NCI-H226 (cell line): ENCODE measurements around the gene ATG7.
A peak's percentile ranks its signal among the peaks of the same experiment; 100 is the strongest.

Source experiments
- DNase-seq: peaks from one replicate; pipeline ENCODE4 v3.0.0-alpha.2; 2015

Gene ATG7

DNA sequence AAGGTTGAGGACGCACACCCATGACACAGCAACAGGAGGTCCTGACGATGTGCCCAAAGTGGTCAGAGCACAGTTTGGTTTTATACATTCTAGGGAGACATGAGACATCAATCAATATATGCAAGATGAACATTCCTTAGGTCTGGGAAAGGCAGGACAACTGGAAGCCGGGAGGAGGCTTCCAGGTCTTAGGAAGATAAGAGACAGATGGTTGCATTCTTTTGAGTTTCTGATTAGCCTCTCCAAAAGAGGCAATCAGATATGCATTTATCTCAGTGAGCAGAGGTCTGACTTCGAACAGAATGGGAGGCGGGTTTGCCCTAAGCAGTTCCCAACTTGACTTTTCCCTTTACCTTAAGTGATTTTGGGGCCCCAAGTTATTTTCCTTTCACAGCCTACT, 16.7 kb upstream of the ATG7 start:
- DNase-seq = peak; percentile 69

DNA sequence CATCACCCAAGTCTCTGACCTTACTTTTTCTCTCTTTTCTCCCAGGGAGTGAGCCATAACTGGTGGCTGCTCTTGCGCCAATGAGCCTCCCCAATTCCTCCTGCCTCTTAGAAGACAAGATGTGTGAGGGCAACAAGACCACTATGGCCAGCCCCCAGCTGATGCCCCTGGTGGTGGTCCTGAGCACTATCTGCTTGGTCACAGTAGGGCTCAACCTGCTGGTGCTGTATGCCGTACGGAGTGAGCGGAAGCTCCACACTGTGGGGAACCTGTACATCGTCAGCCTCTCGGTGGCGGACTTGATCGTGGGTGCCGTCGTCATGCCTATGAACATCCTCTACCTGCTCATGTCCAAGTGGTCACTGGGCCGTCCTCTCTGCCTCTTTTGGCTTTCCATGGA, 13.2 kb upstream of the ATG7 start:
- no peak for DNase-seq

DNA sequence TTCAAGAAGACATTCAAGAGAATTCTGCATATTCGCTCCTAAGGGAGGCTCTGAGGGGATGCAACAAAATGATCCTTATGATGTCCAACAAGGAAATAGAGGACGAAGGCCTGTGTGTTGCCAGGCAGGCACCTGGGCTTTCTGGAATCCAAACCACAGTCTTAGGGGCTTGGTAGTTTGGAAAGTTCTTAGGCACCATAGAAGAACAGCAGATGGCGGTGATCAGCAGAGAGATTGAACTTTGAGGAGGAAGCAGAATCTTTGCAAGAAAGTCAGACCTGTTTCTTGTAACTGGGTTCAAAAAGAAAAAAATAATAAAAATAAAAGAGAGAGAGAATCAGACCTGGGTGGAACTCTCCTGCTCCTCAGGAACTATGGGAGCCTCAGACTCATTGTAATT, 11.7 kb upstream of the ATG7 start:
- no peak for DNase-seq

DNA sequence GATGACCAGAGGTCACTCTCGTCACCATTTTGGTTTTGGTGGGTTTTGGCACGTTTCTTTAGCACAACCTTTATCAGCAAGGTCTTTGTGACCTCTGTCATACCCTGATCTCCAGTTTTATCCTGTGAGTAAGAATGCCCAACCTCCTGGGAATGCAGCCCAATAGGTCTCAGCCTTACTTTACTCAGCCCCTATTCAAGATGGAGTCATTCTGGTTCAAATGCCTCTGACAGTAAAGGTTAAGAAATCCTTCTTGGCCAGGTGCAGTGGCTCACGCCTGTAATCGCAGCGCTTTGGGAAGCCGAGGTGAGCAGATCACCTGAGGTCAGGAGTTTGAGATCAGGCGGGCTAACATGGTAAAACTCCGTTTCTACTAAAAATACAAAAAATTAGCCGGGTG, 3.2 kb upstream of the ATG7 start:
- DNase-seq = no peak

DNA sequence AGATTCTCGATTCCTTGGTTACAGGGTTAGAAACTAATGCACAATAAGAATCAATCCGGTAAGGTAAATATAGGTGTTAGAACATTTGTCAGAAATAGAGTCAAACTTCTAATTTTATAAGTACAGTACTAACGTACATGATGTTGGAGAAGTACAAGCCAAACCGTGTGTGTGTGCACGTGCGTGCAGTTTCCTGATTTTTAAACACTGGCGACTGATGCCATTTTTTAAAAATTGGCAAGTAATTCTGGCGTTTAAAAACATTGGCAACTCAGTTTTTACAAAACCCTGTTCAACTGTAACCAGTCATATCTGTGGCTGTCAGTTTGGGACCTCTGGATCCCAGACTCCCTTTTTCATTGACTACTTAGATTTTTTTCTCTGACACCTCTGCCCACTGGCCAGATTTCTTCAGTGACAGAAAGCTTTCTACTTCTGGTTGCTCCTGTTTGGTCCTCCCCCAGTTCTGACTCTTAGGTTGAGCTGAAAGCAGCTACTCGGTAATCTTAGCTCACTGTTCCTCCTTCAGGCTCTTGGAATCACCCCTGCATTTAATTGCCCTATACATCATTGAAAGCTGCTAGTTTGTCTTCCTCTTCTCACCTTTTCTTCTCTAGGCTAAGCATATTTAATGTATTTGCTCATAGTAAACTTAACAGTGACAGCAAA, 843 bp downstream of the ATG7 start:
- DNase-seq = no peak

DNA sequence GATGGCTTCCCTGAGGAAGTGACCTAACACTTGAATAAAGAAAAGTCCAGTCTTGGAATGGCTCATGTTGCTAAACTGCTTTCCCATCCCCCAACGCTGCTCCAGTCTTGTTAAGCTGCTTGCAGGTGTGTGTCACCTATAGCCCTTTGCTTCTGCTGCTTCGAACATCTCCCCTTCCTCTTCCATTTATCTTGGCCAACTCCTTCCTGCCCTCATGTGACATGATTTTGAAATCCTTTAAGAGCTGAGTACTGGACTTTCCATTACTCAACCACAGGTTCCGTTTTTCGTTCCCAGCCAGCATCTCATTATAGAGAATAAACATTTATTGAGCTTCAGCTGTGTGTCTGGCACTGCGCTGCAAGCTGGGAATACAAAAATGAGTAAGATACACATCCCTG, 1.7 kb downstream of the ATG7 start:
- no peak for DNase-seq

DNA sequence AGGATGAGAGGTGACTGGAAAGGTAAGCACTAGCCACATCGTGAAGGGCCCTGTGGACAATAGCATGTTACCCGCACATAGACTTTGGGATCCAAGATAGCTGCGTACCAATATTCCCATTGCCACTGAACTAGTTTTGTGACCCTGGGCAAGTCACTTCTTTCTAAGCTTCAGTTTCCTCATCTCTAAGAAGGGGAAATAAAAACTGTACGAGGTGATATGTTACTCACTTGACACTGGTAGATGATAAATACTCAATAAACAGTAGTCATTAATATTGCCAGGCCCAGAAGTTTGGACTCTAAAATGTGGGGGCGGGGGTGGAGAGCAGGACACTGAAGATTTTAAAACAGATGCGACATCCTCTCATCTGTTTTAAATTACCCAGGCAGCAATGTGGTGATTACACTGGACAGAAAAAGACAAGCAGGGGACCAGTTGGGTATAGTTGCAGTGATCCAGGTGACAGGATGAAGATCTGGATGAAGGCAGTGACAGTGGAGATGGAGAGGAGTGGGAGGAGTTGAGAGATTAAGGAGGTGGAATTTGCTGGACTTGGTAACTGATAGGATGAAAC, 2.5 kb downstream of the ATG7 start:
- DNase-seq = no peak

DNA sequence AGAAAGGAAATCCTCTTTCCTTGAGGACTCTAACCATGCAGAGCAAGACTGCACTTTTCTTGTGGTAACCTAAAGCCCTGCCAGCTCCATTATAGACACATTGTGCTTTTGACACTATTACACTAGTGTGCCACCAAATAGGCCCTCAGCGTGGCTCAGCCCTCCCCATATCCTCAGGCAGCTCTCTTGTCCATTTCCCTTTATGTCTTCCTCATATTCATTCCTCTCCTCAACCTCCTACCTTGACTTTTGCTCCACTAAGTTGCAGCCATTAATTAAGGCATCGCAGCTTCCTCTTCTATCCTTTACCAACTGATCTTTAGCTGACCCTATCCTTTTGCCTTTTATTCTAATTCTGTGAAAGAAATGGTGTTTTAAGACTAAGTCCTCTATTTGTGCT, 3.7 kb downstream of the ATG7 start:
- DNase-seq = no peak

DNA sequence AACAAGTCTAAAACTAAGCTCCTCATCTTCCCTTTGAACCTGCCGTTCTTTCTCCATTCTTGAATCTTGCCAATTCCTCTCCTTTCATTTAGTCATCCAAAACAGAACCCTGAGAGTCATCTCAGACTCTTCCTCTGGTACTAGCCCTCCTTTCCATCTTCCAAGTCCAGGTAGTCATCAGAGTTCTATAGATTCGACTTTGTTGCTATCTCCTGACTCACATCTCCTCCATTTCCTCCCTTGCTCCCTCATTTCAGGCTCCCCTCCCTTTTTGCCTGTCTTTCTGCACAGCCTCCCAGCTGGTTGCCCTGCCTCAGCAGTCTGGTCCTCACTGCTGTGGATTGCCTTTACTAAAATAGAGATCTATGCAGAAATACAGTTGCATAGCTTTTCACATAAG, 4.7 kb downstream of the ATG7 start:
- peak; percentile 49 for DNase-seq

DNA sequence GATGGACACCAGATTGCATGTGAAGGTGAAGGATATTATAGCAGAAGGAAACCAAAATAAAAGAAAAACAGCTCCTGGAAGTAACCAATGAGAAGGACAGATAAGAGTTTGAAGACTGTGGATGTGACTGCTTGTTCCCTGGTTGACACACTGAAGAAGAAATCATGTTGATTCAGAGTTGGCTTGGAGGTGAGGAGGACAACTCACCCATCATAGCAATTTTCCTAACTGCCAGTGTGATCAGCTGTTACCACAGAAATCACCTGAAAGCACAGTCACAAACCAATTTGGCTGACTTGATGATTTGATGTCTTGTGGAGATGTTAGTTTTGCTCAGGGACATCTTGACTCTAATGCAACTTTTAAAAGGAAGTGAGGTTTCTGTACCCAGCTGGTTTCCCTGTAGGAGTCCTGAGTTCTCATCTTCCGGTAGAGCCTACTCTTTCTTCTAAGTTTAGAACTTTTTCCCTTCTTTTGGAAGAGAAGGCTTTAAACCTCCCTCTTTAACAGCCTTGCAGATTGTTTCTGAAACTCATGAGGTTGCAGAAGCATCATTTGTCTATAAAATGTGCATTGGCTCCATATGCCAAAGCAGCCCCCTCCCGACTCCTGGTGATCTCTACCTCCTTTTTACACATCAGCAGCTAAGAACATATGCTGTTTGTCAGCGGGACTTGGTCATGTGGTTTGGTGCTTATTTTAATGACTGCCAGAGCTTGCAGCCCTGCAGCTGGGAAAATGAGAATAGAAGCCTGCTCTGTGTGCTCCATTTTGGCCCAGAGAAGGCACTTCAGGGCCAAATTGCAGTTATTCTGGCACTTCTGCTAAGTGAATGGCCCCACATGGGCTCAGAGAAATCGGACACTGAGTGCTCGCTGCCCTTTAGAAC, 10.3 kb downstream of the ATG7 start:
- no peak for DNase-seq

DNA sequence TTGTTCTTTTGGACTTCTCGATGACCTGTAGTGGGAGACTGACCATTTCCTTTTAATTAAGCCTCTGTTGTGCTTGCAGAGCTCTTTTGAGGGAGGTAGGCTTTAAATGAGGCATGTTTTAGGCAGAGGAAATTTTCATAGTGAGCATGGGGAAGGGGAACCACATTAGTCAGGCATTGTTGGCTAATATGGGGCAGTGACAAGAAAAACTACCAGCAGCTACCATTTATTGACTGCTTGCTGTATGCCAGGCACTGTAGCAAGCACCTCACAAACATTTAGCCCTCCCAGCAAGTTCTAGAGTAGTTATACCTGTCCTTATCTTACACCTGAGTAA, 10.9 kb downstream of the ATG7 start:
- DNase-seq = no peak

DNA sequence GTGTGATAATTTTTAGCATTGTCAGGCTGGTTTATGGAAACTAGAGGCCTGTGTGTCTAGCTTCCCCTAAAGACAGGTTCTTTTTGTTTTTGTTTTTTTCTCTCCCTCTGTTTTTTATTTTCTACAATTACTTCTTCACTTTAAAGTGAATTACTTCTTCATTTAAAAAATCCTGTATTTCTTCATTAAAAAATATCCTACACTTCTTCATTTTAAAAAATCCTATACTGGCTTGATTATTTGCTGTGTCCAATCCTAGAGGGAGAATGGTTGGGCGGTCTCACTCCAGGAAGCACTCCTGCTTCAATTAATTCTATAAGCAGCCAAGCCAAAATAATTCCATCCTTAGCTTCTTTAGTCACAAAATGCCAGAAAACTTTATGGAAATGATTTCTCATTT, 11.8 kb downstream of the ATG7 start:
- no peak for DNase-seq

DNA sequence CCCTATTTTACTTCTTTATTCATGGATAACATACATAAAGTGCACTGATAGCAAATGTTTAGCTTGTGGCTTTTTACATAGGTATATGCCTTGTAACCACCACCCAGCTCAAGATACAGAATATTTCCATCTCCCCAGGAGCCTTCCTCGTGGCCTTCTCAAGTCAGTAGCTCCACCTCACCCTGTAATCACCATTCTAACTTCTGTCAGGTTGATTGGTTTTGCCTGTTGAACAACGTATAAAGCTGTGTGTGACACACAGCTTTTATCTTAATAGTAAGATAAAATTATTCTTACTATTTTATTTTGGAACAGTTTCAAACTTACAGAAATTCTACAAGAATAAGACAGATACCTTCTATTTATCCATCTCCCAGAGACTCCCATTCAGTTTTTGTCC, 13.3 kb downstream of the ATG7 start:
- no peak for DNase-seq

DNA sequence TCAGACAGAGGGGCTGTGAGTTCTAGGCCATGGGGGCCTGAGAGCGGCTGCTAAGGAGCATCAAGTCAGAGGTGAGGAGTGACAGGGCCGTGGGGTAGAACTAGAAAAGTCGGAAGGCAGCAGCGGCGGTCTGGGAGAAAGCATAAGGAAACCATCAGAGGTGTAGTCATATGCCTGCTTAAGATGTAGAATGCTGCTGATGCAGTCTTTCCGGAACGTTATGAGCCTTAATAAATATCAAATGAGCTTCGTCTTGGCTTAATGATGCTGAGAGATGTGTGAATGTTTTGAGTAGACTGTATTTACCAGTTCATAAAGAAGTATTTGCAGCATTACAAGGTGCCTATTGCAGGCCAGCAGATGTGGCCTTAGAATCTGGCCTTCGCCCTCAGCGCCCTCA, 15.2 kb downstream of the ATG7 start:
- DNase-seq = no peak

DNA sequence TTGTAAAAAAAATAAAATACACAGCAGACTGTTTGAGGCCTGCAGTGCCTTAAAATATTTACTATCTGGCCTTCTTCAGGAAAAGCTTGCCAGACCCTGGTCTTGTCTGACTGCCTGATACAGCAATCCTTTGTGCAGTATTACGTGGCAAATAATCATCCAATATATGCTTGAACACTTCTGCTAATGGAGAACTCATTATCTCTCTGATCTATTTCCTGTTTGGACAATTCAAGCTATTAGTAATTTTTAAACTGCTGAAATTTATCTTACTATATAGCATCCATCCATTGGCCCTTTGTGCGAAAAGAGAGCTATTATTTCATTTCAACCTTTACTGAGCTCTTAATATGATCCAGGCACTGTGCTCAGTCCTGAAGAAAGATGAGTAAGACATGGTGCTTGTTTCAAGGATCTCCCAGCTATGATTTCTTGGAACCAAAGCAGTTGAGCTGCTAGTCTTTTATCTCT, 15.9 kb downstream of the ATG7 start:
- DNase-seq = no peak

DNA sequence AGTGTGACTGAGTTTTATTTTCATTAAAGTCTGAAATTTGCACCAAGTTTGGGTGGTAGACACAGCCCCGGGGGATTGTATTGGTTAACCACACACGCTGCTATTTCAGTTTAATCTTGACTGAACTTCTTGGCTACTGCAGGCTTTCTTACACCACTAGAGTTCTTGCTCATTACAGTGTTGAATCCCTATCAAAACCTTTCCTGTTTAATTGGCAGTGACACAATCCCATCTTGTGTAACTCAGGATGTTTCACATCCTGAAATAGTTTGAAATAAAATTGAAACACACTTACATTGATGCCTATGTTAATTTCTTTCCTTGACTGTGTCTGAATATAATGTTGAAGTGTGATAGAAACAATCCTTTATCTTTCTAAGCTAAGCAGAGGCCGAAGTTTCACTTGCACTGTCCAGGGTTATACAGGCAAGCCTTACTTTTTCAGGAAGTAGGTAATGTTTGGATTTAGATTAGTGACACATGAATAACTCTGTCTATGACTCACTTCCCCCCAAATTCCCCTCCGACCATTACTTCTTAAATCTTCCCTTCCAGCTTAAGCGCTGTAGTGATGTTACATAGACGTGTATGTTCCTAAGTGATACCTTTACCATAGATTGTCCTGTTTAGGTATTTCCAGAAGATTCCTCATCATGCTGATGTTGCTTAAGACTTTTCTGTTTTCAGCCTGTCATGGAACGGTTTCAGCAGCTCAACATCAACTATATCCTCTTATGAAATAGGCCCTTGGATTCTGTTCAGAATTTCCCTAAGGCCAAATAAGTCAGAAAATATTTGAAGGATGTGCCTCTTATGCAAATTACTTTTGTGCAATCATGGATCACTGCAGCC, 16.8 kb downstream of the ATG7 start:
- DNase-seq = peak; percentile 92

DNA sequence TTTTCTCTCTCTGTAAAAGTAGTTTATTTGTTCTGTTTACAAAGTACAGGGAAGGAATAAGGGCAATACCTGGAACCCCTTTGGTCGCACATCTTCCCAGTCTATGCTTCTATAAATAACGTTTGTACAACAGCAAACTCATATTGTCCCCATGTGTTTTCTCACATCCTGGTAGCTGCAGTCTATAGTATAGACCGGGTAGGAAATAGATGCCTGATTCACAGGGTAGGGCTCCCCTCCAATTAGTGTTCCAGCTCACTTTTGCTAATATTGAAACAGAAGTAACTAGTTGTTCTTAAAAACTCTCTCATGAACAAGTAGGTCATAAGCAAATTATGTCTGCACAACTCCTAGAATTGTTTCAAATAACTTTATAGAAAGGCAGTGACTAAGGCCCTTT, 17.7 kb downstream of the ATG7 start:
- no peak for DNase-seq

DNA sequence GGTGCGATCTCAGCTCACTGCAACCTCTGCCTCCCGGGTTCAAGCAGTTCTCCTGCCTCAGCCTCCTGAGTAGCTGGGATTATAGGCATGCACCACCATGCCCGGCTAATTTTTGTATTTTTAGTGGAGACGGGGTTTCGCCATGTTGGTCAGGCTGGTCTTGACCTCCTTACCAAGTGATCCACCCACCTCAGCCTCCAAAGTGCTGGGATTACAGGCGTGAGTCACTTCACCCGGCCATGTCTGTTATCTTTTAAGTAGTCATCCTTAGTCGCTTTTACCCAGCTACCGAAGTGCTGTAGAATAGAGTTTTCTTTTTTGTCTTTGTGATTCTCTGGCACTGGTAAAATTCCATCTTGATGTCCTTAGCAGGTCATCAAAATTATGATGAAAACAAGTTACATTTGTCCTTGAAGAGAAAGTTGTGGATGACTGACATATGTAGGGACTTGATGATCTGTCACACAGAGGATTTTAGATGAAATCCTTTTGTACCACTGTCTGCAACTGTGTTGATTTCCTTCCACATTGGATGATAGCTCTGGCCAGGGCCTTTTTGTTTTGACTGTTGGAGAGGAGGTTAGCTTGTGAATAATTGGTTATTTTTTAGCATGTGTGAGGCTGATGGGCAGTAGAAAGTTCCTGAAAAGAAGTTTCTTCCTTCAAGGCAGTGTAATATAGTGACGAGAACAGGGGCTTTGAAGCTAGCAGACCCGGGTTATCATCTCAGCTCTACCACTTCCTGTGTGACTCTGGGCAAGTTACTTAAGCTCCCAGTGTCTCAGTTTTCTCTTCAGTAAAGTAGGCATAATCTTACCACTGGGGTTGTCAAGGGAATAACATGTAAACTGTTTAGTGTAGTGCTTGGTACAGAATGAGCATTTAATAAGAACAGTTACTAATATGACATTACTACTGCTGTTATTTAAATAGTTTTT, 18.8 kb downstream of the ATG7 start:
- peak; percentile 72 for DNase-seq

DNA sequence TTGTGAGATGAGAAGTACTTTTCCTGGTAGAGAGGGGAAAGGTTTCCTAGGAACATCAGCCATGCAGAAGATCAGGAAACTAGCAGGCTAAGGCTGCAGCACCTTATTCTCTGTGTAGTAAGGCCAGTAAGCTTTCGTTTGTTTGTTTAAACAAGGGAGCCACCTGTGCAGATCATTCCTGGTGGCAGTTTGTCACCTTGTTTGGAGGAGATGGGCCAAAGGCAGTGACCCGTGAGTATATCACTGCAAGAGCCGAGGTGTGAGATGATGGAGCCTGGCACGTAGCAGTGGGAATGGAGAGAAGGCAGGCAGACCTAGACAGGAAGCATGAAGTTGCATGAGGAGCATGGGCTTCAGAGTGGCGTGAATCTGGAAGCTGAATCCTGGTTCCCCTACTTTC, 19.6 kb downstream of the ATG7 start:
- no peak for DNase-seq

DNA sequence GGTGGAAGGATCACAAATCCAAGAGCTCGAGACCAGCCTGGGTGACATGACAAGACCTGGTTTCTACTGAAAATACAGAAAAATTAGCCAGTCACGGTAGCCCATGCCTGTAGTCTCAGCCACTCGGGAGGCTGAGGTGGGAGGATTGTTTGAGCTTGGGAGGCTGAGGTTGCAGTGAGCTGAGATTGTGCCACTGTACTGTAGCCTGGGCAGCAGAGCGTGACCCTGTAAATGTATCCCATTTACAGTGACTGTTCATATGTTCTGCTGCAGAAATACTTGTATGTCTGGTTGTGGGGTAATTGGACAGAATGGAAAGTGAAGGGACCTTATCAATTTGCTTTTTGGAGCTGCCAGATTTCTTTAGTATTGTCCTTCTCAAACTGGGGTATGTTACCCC, 24.9 kb downstream of the ATG7 start:
- no peak for DNase-seq

DNA sequence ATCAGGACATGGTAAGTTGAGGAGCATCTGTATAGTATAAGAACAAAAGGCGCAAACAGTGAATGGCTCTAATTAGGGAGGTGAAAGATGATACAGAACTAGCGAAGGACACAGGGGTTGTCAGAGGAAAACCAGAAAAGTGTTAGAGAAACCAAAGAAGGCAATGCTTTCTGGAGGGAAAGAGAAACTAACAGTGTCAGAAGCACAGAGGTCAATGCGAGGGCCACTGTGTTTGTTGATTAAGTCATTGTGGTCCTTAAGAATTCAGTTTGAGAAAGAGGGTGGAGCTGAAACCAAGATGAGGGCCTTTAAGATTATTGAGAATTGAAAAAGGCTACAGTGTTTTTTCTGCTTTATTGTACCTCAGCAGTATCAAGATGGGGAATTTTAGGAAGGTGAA, 28.8 kb downstream of the ATG7 start:
- DNase-seq = no peak

DNA sequence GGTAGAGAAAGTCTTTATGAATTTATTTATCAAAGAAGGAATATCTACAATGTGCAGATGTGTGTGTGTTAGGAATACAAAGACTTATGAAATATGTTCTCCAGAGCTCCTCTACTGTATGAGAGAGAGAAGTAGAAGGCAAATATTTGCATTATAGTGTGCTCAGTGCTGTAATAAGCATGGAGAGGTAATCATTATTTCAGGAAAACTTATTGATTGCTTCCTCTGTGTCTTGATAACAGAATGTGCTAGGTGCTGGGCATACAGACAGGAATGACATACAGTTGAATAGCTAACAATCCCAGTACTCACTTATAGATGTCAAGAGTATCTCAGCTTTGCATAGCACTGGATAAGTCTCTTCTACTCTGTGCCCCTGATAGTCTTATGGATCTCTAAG, 30.2 kb downstream of the ATG7 start:
- no peak for DNase-seq
